Stimulated activated CD4-positive, alpha-beta T cell treated with anti-CD3 and anti-CD28 coated beads, Interleukin-15, amount 100 ng/mL, for 24 hours (primary cell): Measurements from ENCODE around the gene IQSEC3.
"Not testable (repeated sequence)": the region's sequence is repeated elsewhere in the genome, so short reads cannot be mapped to it uniquely, and the experiment has no call there.

ENCODE experiments used
- DNase-seq: peaks from one replicate; pipeline ENCODE4 v3.0.0-alpha.2; 2020

Gene IQSEC3

DNA sequence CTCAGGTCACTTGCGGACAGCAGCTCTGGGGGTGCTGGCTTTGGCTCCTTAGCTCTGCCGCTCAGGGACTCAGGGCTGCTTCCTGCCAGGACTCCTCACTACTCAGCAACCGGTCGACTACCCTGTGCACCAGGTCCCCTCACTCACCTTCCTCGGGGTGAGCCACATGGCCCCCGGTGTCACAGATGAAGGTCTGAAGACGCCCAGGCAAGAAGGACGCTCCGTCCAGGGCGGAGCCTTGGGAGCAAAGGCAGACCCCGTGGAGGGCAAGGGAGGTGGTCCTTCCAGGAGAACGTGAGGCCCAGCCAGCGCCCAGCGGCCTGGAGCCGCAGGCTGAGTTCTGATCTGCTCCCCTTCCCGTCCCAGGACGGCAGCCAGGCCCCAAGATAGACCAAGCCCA, 115.4 kb downstream of the IQSEC3 start:
- DNase-seq = no peak

DNA sequence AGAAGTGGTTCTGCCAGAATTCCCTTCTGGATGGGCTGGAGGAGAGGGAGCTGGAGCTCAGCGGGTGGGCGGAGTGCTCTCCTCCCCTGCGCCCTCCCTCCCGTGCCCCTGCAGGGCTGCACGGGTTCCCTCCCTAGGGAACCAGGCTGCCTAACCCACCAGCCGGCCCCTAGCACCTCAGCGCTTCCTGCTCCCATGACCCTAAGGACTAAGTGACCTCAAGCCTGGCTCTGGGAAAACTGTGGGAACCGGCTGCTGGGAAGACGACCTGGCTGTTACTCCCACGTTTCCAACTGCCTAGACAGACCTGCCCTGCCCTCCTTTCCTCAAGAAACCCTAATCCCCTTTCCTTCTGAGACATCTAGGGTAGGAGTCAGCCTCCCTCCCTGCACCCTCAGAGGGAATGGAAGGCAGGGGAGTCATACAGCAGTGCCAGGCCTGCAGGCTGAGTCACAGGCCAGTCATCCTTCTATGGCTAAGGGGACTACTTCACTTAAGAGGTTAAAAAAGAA, 115.9 kb downstream of the IQSEC3 start:
- no peak for DNase-seq

DNA sequence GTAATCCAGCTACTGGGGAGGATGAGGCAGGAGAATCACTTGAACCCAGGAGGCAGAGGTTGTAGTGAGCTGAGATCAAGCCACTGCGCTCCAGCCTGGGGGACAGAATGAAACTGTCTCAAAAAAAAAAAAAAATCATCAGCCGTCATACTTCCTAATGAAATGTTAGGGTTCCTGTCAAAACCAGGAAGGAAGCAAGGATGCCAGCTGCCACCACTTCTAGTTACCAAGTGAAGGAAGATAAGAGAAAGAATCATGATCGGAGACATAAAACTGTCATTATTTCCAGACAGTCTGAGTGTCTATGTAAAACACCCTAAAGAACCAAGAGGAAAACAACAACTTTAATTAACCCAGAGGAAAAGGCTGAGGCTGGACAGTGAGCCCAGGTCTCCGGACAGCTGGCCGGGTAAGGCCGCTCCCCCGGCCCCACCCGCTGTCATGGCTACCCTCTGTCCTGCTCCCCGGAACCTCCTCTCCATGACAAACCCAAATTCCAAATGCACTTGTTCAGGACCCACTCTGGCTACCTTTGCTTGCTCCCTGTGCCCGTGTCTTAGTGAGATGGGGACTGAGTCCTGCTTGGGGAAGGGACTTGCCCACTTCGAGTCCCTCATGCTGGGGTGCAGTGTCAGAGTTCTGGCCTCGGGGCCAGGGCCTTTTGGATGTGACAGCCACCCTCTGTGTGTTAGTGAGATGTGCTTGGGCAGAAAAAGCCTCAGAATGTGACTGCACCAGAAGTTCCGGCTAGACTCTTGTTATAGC, 118.4 kb downstream of the IQSEC3 start:
- DNase-seq = no peak

DNA sequence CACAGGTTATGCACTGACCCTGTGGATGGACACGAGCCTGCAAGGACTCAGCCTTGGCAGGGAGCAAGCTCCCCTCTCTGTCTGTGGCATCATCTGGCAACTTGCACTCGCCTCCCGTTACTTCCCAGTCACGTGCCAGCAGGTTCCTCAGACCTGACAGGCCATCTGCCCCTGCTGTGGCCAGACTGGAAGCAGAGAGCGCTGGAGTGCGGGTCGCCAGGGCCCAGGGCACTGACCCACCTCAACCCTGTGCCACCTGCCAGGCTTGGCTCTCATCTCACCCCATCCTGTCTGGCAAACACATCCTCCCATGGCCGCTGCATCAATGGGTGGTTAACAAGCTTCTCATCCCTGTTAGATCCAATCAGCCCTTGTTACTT, 119.0 kb downstream of the IQSEC3 start:
- no peak for DNase-seq

DNA sequence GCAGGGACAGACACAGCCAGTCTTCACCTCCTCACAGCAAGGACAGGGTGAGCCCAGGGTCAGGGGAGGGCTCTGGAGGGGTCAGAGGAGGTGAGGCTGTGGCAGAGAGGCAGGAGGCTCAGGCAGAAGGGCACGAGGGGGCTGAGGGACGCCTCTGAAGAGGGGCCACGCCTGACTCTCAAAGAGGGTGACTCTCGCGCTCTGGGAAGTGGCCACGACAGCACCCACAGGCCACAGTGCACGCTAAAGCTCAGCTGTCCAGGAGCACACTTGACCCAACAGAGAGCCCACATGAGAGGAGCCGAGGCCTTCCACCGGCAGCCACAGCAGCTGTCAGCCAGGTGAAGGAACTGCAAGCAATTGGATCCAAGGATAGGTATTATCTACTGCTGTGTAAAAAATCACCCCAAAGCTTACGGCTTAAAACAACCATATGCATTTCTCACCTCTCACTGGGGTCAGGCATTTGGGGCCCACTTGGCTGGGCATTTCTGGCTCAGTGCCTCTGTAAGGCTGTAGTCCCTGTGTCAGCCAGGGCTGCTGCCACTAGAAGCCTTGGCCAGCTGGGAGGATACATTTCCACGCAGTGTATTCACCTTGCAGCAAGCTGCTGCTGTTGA, 119.5 kb downstream of the IQSEC3 start:
- no peak for DNase-seq

DNA sequence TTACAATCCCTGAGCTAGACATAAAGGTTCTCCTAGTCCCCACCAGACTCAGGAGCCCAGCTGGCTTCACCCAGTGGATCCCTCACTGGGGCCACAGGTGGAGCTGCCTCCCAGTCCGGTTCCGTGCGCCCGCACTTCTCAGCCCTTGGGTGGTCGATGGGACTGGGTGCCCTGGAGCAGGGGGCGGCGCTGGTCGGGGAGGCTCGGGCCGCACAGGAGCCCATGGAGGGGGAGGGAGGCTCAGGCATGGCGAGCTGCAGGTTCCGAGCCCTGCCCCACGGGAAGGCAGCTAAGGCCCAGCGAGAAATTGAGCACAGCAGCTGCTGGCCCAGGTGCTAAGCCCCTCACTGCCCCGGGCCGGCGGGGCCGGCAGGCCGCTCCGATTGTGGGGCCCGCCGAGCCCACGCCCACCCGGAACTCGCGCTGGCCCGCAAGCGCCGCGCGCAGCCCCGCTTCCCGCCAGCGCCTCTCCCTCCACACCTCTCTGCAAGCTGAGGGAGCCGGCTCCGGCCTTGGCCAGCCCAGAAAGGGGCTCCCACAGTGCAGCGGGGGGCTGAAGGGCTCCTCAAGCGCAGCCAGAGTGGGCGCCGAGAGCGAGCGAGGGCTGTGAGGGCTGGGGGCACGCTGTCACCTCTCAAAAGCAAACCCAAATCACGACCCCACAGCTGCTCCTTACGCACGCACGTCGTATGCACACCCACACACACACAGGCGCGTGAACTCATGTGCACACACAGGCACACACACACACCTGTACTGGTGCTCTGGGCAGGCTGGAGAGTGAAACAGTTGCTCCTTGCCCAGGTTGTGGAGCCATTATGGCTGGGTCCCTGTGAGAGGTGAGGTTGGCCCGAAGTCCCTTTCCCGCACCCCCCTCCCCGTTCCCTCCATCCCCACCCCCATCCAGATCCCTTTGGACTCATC, 121.7 kb downstream of the IQSEC3 start:
- DNase-seq = not testable (repeated sequence)

DNA sequence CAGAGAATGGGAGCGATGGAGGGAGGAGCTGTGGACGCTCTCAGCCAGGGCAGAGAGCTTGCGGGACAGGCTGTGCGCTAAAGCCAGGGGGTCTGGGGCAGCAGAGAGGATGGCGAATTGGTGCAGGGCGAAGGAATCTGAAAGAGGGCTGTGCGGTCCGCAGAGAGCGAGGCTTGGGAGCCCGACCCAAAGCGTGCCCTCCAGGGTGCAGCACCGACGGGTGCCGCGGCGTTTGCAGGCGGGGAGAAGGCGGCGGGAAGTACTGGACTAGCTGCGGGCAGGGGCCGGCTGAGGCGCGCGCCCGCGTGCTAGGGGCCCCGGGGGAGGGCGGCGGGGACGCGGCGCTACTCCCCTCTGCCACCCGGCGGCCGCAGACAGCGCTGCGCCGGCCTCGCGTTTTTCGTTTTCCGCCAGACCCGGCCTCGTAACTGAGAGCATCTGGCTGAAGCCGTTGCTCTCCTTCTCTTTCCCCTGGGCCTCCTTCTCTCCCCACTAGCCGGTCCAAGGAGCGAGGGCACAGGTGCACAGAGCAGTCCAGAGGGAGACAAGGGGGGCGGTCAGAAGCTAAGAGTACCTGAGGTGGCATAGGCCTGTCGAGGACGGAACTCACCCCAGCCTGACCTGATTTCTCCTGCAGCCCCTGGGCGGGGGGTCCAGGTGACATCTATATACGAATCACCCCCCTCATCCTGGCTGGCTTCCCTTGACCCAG, 122.5 kb downstream of the IQSEC3 start:
- DNase-seq = peak; percentile 64

DNA sequence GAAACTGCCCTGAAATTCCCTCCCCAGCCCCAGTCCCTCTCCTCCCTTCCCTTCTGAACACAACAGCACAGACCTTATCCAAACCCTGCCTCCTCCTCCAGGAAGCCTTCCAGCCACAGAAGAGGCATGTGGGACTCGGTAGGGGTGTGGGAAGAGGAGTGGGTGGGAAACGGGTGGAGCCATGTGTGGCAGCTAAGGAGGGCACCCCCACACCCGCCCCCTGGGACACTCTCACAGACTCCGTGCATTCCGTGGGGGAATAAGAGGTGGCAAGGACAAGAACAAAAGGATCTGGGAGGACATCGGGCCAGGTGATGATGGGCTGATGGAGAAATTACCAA, 123.0 kb downstream of the IQSEC3 start:
- DNase-seq = no peak

DNA sequence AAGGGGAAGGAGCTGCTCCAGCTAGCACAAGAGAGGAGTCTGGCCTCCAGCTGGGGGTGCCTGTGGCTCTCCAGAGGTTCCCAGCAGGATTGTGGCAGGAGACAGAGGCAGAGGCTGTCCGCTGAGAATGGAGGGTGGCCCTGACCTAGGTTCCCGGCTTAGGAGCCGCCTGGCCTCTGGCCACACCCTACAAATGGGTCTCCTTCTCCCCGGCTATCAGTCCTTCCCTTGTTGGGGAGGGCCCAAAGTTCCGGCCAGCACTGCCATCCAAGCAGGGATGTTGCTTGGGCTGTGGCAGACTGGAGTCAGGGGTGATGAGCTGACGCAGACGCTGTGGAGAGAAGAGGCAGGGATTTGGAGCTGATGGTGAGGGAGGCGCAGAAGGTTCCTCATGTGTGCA, 124.3 kb downstream of the IQSEC3 start:
- DNase-seq = no peak

DNA sequence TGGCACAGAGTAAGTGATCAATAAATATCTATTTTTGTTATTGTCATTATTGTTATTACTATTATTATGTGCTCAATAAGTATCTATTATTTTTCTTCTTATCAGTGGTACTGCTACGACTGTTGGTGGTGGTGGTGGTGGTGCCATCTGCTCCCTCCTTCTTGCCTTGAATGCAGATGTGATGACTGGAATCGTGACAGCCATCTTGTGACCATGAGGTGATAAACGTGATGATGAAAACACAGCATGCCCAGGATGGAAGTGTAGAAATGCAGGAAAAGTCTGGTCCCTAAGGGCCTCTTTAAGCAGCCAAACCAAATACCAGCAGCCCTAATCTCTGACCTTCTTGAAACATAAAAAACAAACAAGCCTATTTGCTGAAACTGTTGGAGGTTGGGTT, 125.0 kb downstream of the IQSEC3 start:
- no peak for DNase-seq

DNA sequence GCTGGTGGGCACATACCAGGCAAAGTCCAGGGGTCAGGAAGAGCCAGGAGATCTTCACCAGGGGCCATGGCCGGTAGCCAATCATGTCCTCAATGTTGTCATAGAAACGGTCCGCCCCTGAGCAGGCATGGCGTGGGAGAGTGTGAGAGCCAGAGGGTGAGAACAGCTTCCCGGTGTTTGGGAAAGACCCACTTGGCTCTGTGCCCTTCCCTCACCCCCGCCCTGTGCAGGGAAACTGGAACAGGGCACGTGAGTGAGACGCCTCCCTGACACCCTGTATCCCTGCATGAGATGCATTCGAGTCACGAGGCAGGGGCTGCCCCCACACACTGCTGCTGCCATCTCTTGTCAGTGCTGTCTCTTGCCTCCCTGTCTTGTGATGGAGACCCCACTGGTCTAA, 126.7 kb downstream of the IQSEC3 start:
- no peak for DNase-seq

DNA sequence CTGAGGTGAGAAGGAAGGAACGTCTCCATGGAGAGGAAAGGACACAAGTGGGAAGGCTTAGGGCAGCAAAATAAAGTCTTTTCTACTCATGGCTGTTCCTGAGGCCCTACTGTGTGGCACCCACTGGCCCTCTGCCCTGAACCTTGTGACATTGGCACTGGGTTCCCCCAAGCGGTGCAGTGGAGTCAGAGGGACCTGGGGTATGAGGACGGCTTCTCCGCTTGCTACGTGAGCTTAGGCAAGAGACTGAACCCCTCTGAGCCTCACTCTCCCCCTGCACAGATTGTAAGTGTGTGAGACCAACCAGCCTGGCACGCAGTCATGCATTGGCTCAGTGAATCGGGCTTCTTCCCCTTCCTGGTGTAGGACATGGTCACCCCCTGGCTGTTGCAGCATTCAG, 127.7 kb downstream of the IQSEC3 start:
- DNase-seq = no peak

DNA sequence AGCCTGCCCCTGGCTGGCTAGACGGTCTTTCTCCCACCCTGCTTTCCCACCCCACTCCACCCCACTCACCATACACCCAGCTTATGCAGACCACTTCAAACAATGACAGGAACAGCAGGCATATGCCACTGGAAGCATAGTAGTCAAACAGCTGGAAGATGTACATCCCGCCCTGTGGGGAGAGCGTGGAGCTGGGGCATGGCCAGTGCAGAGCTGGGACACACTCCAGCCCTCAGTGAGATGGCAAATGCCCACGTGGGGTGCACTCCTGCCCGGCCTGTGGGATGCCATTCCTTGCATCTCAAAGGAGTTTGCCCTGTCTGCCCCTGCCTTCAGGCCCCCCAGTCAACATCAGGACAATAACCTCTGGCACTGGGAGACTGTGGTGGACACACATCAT, 128.6 kb downstream of the IQSEC3 start:
- no peak for DNase-seq

DNA sequence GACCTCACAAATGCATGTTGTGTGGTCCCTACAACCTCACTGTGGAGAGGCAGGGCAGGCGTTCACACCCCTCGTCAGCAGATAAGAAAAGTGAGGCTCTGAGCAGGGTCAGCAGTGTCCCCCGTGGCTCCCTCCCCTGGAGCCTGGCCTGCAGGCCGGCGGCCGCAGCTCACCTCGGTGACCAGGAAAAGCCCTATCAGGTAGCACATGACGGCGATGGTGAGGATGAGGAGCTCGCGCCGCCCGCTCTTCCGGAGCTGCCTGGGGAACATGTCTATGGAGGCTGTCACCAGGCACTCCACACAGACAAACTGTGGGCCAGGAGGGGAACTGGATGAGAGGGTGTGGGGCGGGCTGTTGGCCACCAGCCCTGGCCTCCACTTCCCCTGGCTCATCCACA, 129.4 kb downstream of the IQSEC3 start:
- DNase-seq = no peak

DNA sequence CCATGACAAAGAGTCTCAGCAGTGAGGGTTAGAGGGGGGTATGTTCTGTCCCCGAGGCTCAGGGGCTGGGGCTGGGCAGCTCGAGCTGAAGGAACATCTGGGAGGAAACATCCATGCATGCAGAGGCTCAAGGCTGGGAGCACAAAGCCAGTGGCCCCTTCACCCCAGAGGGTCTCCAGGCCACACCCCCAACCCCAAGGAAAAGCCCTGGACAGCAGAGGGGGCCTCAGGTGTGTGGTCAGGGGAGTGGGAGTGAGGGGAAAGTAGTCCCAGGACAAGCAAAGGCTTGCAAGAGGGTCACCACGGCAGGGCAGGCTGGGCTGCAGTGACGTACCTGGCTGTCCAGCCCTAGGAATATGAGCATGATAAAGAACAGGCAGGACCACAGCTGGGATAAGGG, 129.9 kb downstream of the IQSEC3 start:
- DNase-seq = no peak

DNA sequence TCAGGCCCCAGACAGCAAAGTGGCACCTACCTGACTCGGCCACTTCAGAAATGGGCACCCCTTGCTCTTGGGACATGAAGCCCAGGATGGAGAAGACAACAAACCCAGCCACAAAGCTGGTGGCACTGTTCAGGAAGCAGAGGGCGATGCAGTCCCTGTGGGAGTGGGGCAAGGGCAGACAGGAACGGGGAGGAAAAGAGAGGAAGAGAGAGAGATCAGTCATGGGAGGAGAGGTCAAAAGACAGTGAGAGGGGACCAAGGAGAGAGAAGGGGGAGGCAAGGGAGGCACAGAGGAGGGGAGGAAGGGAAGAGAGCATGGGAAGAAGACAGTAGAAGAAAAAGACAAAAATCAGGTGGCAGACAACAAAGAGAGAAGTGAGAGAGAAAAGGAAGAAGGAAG, 130.8 kb downstream of the IQSEC3 start:
- DNase-seq = no peak

DNA sequence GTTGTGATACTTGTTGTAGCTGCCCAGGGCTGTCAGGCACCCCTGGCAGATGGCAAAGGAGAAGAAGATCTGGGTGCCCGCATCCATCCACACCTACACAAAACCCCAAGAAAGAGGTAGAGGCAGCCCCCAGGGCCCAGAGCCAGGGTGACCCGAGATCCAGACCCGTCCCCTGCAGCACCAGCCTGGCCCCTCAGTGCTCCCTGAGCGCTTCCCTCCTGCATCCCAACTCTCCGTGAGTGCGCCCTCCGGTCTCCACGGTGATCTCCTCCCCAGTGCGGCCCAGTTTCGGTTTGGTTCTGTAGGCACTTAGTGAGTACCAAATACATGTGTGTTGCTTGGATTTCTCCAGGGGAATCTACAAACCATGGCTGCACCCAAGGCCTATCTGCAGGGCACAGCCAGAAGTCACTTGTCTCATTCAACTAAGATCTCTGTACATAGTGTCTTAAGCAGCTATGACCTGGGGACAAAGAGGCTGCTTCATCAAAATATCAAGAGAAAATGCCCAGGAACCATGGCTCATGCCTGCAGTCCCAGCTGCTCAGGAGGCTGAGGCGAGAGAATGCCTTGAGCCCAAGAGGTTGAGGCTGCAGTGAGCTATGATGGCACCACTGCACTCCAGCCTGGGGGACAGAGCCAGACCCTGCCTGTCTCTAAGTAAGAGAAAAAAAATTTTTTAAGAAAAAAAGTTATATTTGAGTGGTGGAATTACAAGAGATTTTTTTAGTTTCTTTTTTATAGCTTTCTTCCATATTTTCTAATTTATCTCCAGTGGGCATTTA, 131.5 kb downstream of the IQSEC3 start:
- DNase-seq = no peak

DNA sequence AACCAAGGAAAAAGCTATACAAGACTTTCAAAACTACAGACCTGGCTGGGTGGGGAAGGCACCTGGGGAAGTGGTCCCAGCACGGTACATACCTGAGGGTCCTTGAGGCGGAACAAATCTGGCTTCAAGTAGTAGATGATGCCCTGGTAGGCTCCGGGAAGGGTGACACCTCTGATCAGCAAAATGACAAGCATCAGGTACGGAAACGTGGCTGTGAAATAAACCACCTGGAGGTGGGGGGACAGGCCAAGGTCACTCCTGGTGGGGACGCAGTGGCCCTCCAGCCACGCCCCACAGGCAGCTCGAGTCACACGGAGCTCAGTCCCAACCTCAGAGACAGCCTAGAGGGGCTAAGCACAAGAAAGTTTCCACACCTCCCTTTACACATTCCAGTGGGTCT, 132.1 kb downstream of the IQSEC3 start:
- no peak for DNase-seq

DNA sequence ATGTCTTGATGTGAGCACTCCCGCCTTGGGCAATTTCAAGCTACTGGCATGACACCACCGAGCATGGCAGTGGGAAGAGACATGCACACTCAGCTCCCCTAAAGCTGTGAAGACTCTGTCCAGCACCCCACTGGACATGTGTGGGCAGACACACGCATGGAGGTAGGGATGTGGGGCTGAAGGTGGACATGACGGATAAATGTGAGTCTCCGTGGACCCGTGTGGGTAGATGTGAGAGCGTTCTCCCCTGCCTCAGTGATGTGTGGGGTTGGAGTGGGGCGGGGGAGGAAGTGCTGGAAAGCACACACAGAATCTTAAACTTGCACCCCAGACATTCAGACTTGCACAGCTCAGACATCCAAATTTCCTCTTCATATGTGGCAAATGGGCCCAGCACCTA, 134.8 kb downstream of the IQSEC3 start:
- no peak for DNase-seq

DNA sequence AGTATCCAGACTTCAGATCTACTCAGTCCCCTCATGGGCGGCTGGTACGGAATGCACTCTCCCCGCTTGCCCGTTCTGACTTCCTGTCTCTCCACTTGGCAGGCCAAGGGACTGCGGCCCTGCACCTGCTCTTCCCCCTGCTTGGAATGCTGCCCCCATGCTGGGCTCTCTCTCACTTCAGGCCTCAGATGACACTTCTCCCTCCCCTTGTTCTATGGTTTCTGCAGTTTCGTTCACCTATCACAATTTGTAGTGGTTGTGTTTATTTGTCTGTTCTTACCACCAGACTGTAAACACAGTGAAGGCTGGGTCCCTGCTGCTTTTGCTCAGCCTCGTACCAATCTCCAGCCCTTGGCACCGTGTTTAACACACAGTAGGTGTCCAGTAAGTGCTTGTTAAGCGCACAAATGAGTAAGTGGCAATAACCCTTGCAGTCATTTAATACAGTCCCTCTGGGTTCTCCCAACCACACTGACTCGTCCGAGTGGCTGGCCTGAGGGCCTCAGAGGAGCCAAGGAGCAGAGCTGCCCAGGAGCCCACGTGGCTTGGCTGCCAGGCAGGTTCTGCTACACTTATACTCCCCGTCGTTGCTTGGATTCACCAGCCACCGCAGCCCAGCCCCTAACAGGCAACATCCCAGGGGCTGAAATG, 135.6 kb downstream of the IQSEC3 start:
- no peak for DNase-seq

DNA sequence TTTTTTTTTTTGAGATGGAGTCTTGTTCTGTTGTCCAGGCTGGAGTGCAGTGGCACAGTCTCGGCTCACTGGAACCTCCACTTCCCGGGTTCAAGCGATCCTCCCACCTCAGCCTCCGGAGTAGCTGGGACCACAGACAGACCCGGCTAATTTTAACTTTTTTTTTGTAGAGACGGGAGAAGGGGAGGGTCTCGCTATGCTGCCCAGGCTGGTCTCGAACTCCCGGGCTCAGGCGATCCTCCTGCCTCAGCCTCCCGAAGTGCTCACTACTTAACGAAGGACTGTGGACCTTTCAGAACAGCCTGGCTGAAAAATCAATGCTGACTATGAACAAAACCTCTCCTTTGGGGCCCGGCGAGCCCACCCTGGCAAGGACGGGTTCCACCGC, 136.5 kb downstream of the IQSEC3 start:
- DNase-seq = no peak
